ENCODE results near the gene ERBB4.

DNA sequence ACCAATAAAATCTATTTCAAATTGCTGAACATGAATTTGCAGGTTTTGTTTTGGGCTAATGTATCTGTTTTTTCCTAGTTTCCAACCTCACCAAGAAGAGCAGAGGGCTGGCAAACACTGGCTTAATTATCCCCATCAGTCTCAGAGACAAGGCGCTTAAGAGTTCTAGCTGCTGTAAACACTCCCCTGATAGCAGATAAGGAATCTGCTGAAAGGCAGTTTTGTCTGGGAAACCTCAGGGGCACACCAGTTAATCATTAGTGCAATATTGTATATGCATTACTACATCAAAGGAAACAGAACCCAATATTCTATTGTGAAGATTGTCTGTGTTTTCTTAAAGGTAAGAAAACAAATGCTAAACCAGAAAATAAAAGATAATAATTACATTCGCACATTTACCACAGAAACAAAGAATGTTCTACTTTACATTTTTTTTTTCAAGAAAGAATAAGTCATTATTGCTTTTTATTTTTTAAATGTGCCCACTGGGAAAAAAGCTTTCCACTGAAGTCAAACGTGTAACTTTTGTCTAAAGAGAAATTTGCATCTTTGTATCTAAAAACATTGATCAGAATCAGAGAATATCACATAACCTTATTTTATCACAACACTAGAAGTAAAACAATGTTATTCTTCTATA is 179.1 kb downstream of the ERBB4 start:
- TF ChIP-seq, protein P1, sequence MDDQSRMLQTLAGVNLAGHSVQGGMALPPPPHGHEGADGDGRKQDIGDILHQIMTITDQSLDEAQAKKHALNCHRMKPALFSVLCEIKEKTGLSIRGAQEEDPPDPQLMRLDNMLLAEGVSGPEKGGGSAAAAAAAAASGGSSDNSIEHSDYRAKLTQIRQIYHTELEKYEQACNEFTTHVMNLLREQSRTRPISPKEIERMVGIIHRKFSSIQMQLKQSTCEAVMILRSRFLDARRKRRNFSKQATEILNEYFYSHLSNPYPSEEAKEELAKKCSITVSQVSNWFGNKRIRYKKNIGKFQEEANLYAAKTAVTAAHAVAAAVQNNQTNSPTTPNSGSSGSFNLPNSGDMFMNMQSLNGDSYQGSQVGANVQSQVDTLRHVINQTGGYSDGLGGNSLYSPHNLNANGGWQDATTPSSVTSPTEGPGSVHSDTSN (IDR thresholded peaks at IDR 0.05) = peak; percentile 14; the same call in 1 of the 2 replicates
- TF ChIP-seq SIN3A (IDR thresholded peaks at IDR 0.05; ENCODE audit: borderline replicate concordance, low read depth, low read length) (no peak), CTCF (IDR thresholded peaks at IDR 0.05) (no peak), JUND (IDR thresholded peaks at IDR 0.05) (no peak), SMC3 (IDR thresholded peaks at IDR 0.05; ENCODE audit: low read depth, low read length) (no peak), FOXJ3 (CRISPR knock-in tag; IDR thresholded peaks at IDR 0.05) (peak; percentile 83; the same call in 1 of the 2 replicates), TAF1 (IDR thresholded peaks at IDR 0.05; ENCODE audit: borderline replicate concordance, low read depth, low read length) (no peak), MAX (IDR thresholded peaks at IDR 0.05; ENCODE audit: low read depth) (no peak), EP300 (IDR thresholded peaks at IDR 0.05; ENCODE audit: borderline replicate concordance in 1 of 2, low read depth in 1 of 2, low read length in 1 of 2) (peak in 1 of 2 experiments; percentile 89; a peak in 2 of 4 replicates), GABPA (IDR thresholded peaks at IDR 0.05; ENCODE audit: low read depth) (no peak), RXRA (IDR thresholded peaks at IDR 0.05; ENCODE audit: borderline replicate concordance, low read depth) (no peak)
- TF ChIP-seq, protein P2, sequence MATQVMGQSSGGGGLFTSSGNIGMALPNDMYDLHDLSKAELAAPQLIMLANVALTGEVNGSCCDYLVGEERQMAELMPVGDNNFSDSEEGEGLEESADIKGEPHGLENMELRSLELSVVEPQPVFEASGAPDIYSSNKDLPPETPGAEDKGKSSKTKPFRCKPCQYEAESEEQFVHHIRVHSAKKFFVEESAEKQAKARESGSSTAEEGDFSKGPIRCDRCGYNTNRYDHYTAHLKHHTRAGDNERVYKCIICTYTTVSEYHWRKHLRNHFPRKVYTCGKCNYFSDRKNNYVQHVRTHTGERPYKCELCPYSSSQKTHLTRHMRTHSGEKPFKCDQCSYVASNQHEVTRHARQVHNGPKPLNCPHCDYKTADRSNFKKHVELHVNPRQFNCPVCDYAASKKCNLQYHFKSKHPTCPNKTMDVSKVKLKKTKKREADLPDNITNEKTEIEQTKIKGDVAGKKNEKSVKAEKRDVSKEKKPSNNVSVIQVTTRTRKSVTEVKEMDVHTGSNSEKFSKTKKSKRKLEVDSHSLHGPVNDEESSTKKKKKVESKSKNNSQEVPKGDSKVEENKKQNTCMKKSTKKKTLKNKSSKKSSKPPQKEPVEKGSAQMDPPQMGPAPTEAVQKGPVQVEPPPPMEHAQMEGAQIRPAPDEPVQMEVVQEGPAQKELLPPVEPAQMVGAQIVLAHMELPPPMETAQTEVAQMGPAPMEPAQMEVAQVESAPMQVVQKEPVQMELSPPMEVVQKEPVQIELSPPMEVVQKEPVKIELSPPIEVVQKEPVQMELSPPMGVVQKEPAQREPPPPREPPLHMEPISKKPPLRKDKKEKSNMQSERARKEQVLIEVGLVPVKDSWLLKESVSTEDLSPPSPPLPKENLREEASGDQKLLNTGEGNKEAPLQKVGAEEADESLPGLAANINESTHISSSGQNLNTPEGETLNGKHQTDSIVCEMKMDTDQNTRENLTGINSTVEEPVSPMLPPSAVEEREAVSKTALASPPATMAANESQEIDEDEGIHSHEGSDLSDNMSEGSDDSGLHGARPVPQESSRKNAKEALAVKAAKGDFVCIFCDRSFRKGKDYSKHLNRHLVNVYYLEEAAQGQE (IDR thresholded peaks at IDR 0.05; ENCODE audit: low read depth, low read length) = no peak
- TF ChIP-seq, protein P3, sequence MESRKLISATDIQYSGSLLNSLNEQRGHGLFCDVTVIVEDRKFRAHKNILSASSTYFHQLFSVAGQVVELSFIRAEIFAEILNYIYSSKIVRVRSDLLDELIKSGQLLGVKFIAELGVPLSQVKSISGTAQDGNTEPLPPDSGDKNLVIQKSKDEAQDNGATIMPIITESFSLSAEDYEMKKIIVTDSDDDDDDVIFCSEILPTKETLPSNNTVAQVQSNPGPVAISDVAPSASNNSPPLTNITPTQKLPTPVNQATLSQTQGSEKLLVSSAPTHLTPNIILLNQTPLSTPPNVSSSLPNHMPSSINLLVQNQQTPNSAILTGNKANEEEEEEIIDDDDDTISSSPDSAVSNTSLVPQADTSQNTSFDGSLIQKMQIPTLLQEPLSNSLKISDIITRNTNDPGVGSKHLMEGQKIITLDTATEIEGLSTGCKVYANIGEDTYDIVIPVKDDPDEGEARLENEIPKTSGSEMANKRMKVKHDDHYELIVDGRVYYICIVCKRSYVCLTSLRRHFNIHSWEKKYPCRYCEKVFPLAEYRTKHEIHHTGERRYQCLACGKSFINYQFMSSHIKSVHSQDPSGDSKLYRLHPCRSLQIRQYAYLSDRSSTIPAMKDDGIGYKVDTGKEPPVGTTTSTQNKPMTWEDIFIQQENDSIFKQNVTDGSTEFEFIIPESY (IDR thresholded peaks at IDR 0.05; ENCODE audit: borderline replicate concordance, low read depth) = no peak

All from SK-N-SH (cell line).